ENCODE results near the gene RNF169.
"Not testable (repeated sequence)": the region's sequence is repeated elsewhere in the genome, so short reads cannot be mapped to it uniquely, and the experiment has no call there.

The RNF169 gene

DNA sequence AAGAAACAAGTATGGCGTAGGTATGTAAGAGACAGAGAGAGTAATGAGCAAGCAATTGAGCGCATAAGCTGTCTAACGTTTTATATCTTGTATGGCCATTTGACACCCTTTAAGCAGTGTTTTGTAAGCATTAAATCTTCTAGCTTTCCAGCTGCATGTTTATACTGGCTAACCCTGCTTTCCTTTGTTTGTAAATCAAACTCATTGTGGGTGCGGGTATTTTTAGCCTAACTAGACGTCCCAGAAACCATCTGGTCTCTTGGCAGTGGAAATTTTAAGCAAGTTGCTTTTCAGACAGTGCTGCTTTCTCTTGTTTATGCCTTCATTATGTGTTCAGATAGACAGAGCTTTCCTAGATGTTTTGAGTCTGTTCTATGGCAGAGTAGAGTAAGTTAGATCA lies 73.5 kb downstream of the RNF169 start:
- peak in 10 of 56 donors; percentile 2 to 61 (median 23) for DNase-seq

GRCh38 chr11:74824285-74824982 lies 75.8 kb downstream of the RNF169 start:
- DNase-seq = no peak

- DNase-seq = not testable (repeated sequence)
Measured at GRCh38 chr11:74825596-74825995, 76.9 kb downstream of the RNF169 start.

DNA sequence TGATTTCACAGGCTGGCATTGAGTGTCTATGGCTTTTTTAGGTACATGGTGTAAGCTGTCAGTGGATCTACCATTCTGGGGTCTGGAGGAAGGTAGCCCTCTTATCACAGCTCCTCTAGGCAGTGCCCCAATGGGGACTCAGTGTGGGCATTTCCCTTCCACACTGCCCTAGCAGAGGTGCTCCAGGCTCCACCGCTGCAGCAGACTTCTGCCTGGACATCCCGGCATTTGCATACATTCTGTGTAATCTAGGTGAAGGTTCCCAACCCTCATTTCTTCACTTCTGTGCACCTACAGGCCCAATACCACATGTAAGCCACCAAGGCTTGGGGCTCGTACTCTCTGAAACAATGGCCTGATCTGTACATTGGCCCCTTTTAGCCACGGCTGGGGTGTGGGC lies 78.3 kb downstream of the RNF169 start:
- no peak for DNase-seq

DNA sequence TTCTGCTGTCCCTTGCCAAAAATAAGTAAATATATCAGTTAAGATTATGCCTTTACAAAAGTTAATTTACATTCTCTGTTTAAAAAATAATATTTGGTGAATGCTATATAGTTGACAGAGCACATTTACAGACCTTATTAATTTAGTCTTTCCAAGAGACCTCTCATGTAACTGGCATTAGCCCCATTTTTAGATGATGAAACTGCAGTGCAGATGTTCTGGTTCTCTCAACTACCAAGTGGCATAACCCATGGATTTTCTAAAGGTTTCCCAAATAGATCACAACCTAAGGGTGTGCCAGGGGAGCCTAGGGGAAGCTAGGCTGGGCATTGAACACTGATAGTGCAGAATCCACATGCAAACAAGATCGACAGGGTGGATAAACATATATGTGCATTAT lies 88.5 kb downstream of the RNF169 start:
- no peak for DNase-seq

DNA sequence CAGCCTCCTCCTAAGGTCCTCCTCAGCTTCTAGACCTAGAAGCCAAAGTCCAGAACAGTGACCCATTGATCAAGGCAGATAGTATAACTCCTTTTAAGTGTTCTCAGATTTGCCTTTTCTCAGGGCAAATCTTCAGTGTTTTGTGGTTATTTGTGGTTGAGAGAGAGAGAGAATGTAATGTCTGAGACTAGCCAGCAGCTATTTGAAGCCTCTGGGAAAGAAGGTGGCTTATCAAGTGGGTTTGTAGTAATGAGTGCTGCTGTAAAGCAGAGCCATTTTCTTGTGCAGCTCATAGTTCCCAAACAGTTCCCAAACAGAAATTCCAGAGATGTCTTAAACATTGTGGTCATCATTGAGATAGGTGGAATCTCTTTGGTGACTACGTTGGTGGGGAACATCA lies 89.5 kb downstream of the RNF169 start:
- DNase-seq = no peak

GRCh38 chr11:74839446-74839845 lies 90.8 kb downstream of the RNF169 start:
- DNase-seq = no peak

DNA sequence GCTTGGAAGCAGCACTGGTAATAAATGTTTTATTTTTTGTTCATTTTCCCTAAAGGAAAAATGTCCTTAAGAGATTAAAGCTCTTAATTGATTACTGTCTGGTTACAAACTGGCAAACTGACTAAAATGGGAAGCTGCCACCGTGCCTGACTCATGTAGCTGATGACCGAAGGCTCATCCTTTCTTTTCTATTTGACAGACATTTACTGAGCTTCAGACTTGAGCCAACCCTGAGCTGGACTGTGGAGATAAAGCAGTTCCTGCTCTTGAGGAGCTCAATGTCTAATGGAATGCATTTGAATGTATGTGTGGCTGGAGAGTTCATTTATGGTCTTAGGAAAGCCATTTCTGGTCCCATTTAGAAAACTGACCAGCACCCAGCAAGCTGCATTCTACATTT lies 91.3 kb downstream of the RNF169 start:
- no peak for DNase-seq

DNA sequence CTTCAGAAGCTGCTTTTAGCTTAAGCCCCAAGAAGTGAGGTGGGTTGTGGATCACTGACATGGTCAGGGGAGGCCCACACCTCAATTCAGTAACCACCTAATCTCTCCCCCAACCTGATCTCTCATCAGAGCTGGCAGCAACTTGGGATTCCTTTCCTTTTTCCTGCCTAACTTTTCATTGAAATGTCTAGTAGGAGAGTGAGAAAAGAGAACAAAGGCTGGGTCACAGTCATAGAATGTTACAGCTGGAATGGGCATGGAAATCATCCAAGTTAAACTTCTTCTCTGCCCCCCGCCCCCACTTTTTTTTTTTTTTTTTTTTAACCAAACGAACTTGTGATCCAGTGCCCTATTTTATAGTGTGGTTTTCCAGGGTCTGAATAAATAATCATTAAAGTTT lies 91.8 kb downstream of the RNF169 start:
- DNase-seq = no peak

- DNase-seq = peak in 1 of 56 donors; percentile 15
Measured at GRCh38 chr11:74842967-74843366, 94.3 kb downstream of the RNF169 start.

- DNase-seq = no peak
Measured at GRCh38 chr11:74844072-74844471, 95.4 kb downstream of the RNF169 start.

DNA sequence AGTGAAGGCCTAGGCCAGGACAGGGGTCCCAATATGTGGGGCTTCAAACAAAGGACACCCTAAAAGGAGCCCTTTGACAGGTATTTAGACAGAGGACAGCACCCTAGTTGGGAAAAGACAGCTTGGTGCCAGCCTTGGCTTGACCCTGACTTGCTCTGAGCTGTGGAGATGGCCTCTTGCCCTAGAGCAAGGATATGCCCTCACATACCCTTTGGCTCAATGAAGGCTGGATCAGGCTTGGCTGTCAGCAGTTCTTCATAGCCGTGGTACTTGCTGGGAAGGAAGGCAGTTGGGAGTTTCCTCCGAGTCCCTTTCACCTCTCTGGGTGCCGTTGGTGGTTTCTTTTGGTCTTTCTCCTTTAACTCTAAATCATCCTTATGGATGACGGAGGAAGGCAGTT lies 96.2 kb downstream of the RNF169 start:
- no peak for DNase-seq

DNA sequence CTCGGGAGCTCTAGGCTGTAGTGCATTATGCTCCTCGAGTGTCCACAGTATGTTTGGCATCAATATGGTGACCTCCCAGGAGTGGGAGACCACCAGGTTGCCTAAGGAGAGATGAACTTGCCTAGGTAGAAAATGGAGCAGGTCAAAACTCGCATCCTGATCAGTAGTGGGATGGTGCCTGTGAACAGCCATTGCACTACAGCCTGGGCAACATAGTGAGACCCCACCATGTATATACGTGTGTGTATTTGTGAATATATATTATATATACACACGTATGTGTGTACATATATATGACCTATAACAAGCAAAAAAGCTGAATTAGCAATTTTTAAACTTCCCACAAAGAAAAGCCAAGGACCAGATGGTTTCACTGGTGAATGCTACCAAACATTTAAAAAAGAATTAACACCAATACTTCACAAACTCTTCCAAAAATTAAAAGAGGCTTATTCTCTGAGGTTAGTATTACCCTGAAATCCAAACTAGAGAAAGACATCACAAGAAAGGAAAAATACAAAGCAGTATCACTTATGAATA lies 97.4 kb downstream of the RNF169 start:
- no peak for DNase-seq

- no peak for DNase-seq
Measured at GRCh38 chr11:74846770-74847169, 98.1 kb downstream of the RNF169 start.

GRCh38 chr11:74847395-74847794 lies 98.7 kb downstream of the RNF169 start:
- DNase-seq = no peak

DNA sequence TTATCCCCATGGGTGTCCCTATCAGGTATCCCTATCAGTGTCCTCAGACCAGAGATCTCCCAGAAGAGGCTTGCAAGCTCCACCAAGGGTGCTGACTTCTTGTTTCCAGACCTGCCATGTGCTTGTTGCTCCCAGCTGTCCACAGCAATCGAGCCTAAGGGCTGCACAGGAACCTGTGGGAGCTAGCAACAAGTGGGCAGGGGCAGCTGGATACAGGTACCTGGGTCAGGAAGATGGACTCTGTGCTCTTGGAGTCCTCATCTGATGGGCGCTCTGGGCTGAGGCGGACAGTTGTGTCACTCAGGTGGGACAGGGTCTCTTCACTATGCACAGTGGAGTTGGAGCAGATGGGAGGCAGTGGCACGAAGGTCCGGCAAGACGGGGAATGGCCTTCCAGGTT lies 99.2 kb downstream of the RNF169 start:
- DNase-seq = no peak

DNA sequence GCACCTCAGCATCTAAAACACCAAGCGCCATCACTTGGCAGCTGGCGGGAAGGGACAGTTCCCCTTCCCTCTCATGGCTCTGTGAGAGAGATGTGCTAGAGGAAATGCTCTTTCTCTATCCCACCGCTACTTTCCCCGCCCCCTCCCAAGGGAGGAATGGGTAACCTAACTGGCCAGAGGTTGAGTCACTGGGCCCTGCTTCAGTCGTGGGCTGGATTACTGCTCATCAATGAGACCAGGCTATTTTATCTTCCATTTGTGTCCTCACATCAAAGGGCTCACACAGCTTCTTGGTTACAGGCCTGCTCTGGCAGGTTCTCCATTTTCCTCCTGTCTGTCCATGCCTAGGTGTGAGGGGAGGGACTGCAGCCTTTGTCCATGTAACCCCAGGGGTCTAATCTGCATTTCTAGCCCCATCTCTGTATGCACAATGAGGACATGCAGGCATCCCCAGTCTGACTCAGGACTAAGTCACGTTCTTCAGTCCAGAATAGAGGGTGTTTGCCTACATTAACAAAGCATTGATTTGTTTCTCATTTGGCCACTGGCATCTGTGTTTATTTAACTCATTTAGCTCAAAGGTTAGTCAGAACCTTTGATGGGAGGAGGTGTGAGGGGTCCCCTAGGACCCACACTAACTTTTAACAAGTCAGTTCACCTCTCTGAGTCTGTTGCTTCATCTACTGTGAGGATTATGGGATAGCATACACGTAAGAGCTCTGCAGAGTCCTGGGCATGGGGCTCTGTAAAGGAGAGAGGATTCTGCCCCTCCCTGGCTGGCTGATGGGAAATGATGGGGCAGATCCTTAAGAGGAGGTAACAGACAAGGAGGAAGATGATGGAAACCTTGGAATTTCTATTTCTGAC lies 101.1 kb downstream of the RNF169 start:
- no peak for DNase-seq

DNA sequence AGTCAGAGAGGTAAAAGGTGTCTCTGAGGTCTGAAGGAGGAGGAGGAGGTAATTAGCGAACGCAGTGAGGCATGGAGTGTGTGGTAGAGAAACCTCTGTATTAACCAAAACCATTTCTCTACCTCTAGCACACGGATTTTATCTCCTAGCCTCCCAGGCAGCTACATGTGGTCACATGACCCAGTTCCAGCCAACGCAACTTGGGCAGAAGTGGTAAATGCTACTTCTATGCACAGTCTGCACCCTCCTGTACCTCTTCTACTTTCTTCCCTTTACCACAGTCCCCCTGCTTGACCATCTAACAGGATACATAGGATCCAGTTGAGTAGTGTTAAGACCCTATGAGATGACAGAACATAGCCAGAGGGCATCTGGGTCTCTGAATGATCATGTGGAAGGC lies 104.6 kb downstream of the RNF169 start:
- no peak for DNase-seq

DNA sequence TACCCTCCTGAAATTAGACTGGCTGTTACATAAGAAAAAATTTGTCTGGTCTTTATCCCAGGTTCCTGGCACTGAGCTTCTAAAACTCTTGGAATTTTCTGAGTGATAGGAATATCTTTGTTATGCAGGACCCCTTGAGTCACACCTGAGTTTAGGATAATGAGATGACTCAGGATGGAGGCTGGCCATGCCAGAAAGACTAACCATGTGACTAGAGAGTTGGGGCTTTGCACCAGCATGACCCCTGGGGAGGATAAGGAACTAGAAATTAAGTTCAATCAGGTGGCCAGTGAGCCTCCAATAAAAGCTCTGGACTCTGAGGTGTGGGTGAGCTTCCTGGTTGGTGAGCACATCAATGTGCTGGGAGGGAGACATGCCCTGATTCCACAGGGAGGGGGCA lies 112.1 kb downstream of the RNF169 start:
- no peak for DNase-seq

- DNase-seq = no peak
Measured at GRCh38 chr11:74863410-74863809, 114.8 kb downstream of the RNF169 start.

GRCh38 chr11:74866557-74866956 lies 117.9 kb downstream of the RNF169 start:
- DNase-seq = no peak

DNA sequence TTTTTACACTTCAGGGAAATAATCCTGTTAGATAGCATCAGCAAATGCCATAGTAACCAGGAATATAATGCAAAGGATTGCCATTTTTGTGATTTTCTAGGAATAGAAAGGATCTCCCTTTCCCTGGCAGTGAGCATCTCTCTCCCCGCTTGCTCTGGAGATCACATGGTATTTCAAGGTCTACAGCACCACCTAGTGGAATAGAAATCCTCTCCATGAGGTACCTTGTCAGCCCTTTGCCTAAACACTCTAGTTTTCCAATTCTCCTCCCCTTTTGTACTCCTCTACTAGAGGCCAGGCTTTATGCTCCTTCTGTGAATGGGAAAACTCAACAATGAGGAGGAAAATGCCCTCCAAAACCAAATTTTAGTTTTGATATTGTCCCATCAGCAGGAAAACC lies 121.8 kb downstream of the RNF169 start:
- DNase-seq = no peak

DNA sequence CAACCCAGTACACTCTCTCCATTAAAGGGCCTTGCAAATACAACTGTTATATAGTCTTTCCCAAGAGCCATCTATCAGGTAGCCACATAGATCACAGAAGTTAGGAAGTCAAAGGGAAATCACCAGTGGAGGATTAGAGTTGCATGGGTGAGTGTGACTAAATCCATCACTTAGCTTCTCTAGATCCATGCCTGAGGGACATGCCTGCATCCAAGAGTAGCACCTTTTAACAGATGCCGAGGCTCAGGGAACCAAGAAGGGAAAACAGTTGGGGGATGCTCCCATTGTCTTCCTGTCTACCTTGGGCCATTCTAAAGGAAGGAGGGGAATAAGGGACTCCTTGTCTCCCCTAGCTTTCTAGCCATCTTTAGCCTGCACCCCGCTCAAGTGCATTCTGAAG lies 122.4 kb downstream of the RNF169 start:
- DNase-seq = no peak

All from amygdala (tissue), 56 donors.